ENCODE data around the gene RPL6. TPM values are rescaled to one million over a fixed set of nuclear protein-coding genes. Genes with fewer than 3 reads are reported as not detected.
A peak's percentile ranks its signal among the peaks of the same experiment; 100 is the strongest.
"Not testable (repeated sequence)": the region's sequence is repeated elsewhere in the genome, so short reads cannot be mapped to it uniquely, and the experiment has no call there.

RPL6 gene
- total and polyA plus RNA-seq, 2 experiments from 2014 or later: 320 to 2,038 TPM

DNA sequence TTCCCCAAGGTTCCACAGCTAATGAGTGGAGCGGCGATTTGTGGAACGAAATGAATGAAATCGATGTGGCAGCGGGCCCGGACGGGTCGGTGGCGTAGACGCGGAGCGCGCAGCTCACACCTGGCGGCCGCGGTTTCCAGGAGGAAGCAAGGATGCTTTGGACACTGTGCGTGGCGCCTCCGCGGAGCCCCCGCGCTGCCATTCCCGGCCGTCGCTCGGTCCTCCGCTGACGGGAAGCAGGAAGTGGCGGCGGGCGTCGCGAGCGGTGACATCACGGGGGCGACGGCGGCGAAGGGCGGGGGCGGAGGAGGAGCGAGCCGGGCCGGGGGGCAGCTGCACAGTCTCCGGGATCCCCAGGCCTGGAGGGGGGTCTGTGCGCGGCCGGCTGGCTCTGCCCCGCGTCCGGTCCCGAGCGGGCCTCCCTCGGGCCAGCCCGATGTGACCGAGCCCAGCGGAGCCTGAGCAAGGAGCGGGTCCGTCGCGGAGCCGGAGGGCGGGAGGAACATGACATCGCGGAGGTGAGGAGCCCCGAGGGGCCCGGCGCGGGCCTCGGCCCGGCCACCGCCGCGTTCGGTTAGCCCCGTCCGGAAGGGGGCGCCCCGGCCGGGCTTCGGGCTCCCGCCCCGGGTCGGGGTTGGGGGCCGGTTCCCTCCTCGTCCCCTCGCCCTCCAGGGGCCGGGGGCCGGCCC is 9.3 kb upstream of the RPL6 start, which contains the start of gene PTPN11:
Gene PTPN11, plus strand, starts transcription at position 340 of the 689 bp plus-strand sequence. Its CDS starts 165 bp downstream, at position 505.
- Histone ChIP-seq H3K27ac (peak within 1 kb of the TSS; percentile 98), H3K4me1 (ENCODE audit: low read depth) (no peaks in the 10 kb centered on the region), H3K9me3 (ENCODE audit: low read depth) (no peaks in the 10 kb centered on the region), H3K36me3 (no peaks in the 10 kb centered on the region), H3K27me3 (no peaks in the 10 kb centered on the region), H3K4me3 (peak within 1 kb of the TSS; percentile 53)
- TF ChIP-seq, protein P1, sequence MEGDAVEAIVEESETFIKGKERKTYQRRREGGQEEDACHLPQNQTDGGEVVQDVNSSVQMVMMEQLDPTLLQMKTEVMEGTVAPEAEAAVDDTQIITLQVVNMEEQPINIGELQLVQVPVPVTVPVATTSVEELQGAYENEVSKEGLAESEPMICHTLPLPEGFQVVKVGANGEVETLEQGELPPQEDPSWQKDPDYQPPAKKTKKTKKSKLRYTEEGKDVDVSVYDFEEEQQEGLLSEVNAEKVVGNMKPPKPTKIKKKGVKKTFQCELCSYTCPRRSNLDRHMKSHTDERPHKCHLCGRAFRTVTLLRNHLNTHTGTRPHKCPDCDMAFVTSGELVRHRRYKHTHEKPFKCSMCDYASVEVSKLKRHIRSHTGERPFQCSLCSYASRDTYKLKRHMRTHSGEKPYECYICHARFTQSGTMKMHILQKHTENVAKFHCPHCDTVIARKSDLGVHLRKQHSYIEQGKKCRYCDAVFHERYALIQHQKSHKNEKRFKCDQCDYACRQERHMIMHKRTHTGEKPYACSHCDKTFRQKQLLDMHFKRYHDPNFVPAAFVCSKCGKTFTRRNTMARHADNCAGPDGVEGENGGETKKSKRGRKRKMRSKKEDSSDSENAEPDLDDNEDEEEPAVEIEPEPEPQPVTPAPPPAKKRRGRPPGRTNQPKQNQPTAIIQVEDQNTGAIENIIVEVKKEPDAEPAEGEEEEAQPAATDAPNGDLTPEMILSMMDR (IDR thresholded peaks at IDR 0.05; ENCODE audit: low read depth, low read length): peak; percentile 32
- DNase-seq (ENCODE audit: low read depth in 1 of 2, low spot score in 1 of 2): peak; percentile 88

DNA sequence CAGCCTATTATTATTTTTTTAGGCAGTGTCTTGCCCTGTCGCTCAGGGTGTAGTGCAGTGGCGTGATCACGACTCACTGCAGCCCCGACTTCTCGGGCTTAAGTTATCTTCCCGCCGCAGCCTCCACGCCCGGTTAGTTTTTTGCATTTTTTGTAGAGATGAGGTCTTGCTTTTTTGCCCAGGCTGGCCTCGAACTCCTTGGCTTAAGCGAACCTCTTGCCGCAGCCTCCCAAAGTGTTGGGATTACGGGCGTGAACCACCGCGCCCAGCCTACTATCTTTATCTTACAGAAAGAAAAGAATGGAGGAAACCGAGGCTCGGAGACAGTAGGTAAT is 8.8 kb upstream of the RPL6 start:
- H3K27me3 ChIP-seq: no peaks in the 10 kb centered on the region
- H3K4me1 ChIP-seq (ENCODE audit: low read depth): no peaks in the 10 kb centered on the region
- no peak for DNase-seq (ENCODE audit: low read depth in 1 of 2, low spot score in 1 of 2)
- H3K9me3 ChIP-seq (ENCODE audit: low read depth): no peaks in the 10 kb centered on the region
- H3K36me3 ChIP-seq: no peaks in the 10 kb centered on the region
- TF ChIP-seq, protein P1 (IDR thresholded peaks at IDR 0.05; ENCODE audit: low read depth, low read length): no peak
- peak overlapping the region; percentile 53 for H3K4me3 ChIP-seq
- peak overlapping the region; percentile 98 for H3K27ac ChIP-seq

DNA sequence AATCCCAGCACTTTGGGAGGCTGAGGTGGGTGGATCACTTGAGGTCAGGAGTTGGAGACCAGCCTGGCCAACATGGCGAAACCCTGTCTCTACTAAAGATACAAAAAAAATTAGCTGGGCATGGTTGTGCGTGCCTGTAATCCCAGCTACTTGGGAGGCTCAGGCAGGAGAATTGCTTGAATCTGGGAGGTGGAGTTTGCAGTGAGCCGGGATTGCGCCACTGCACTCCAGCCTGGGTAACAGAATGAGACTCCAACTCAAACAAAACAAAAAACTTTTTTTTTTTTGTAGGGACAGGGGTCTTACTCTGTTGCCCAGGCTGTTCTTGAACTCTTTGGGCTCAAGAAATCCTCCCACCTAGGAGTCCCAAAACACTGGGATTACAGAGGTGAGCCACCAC is 6.1 kb upstream of the RPL6 start:
- not testable (repeated sequence) for H3K36me3 ChIP-seq; DNase-seq (ENCODE audit: low read depth in 1 of 2, low spot score in 1 of 2); H3K27me3 ChIP-seq; H3K4me3 ChIP-seq; H3K4me1 ChIP-seq (ENCODE audit: low read depth); H3K27ac ChIP-seq; H3K9me3 ChIP-seq (ENCODE audit: low read depth)

DNA sequence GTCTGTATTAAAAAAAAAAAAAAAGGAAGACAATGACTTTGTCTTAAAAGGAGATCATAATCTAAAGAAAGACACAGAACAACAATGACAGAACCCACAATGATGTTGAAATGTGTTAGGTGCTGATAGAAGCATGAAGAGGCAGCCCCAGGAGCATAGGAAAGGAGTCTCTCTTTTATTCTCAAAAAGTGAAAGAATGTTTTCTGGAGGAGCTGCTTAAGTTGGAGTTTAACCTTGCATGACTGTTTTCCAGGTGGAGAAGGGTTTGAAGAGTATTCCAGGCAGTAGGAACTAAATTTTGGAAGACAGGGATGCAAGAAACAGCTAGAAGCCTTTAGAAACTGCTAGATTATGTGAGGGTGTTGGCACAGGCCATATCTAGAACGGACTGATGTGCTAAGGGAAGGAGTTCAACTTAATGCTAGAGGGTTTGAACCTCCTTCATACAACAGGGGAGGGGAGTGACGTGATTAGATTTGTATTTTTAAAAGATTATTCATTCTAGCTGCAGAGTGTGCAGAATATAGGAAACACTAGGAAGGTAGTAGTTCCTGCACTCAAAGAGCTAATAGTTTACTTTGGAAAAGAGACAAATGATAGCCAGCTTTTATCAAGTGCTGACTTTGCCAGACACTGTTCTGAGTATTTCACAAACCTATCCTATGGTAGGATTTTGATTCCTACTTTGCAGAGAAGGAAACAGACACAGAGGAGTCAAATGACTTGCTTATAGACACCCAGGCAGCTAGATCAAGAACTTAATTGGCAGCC is 4.6 kb upstream of the RPL6 start:
- Histone ChIP-seq H3K36me3 (no peaks in the 10 kb centered on the region), H3K4me1 (ENCODE audit: low read depth) (no peaks in the 10 kb centered on the region), H3K9me3 (ENCODE audit: low read depth) (no peaks in the 10 kb centered on the region), H3K27me3 (no peaks in the 10 kb centered on the region), H3K4me3 (no peak overlapping the region), H3K27ac (no peak overlapping the region)
- no peak for DNase-seq (ENCODE audit: low read depth in 1 of 2, low spot score in 1 of 2)
- TF ChIP-seq, protein P1 (IDR thresholded peaks at IDR 0.05; ENCODE audit: low read depth, low read length): no peak

DNA sequence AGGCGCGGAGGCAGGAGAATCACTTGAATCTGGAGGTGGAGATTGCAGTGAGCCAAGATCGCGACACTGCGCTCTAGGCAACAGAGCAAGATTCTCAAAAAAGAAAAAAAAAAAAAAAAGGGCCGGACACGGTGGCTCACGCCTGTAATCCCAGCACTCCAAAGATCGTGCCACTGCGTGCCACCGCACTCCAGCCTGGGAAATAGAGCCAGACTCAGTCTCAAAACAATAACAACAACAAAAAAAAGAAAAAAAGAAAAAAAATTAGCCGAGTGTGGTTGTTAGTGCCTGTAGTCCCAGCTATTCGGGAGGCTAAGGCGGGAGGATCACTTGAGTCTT is 470 bp upstream of the RPL6 start:
- peaks cover 32% of the 10 kb centered on the region for H3K36me3 ChIP-seq
- H3K27me3 ChIP-seq: no peaks in the 10 kb centered on the region
- no peaks in the 10 kb centered on the region for H3K9me3 ChIP-seq (ENCODE audit: low read depth)
- no peak for DNase-seq (ENCODE audit: low read depth in 1 of 2, low spot score in 1 of 2)
- TF ChIP-seq, protein P1 (IDR thresholded peaks at IDR 0.05; ENCODE audit: low read depth, low read length): no peak
- H3K27ac ChIP-seq: no peak overlapping the region
- H3K4me1 ChIP-seq (ENCODE audit: low read depth): peaks cover 9% of the 10 kb centered on the region
- no peak overlapping the region for H3K4me3 ChIP-seq

DNA sequence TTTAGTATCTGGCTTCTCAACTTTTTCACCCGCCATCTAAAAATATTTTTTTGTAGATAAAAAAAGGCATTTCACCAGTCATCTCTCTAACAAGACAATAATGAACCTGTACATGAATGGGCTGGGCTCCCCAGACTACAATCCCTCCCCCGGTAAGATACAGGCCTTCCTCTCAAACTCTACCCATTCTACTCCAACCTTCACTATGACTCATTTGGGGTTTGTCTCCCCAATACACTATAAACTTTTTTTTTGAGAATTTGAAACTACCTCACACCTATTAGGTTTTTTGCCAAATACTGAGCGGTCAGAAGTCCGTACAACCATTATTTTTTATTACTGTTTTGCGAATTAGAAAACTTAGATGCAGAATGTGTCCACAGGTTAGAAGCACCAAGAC is 784 bp downstream of the RPL6 start:
- H3K9me3 ChIP-seq (ENCODE audit: low read depth): no peaks in the 10 kb centered on the region
- peak overlapping the region; percentile 51 for H3K4me3 ChIP-seq
- DNase-seq (ENCODE audit: low read depth in 1 of 2, low spot score in 1 of 2): no peak
- no peaks in the 10 kb centered on the region for H3K27me3 ChIP-seq
- peaks cover 39% of the 10 kb centered on the region for H3K36me3 ChIP-seq
- TF ChIP-seq, protein P1 (IDR thresholded peaks at IDR 0.05; ENCODE audit: low read depth, low read length): no peak
- peaks cover 9% of the 10 kb centered on the region for H3K4me1 ChIP-seq (ENCODE audit: low read depth)
- H3K27ac ChIP-seq: peak overlapping the region; percentile 94

DNA sequence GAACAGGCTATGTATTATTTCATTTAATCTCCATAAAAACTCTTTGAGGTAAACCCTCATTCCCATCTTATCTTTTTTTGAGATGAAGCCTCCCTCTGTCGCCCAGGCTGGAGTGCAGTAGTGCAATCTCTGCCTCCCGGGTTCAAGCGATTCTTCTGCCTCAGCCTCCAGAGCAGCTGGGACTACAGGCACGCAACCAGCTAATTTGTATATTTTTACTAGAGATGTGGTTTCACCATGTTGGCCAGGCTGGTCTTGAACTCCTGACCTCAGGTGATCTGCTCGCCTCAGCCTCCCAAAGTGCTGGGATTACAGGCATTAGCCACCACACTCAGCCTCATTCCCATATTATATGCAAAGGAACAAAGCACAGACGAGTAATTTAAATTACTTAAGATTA is 1.7 kb downstream of the RPL6 start:
- DNase-seq (ENCODE audit: low read depth in 1 of 2, low spot score in 1 of 2); H3K27me3 ChIP-seq; H3K9me3 ChIP-seq (ENCODE audit: low read depth); H3K4me1 ChIP-seq (ENCODE audit: low read depth): not testable (repeated sequence)
- peaks cover 39% of the 10 kb centered on the region for H3K36me3 ChIP-seq
- H3K4me3 ChIP-seq: peak overlapping the region; percentile 51
- H3K27ac ChIP-seq: peak overlapping the region; percentile 55

All from cardiac muscle cell (in vitro differentiated cells and primary cell).